Mesothelial cell of epicardium (in vitro differentiated cells): ENCODE measurements around the gene GPRC5B. TPM values are rescaled to one million over a fixed set of nuclear protein-coding genes. Genes with fewer than 3 reads are reported as not detected.

Source experiments
- DNase-seq, 2 experiments: peaks; one replicate each; pipeline ENCODE4 v3.0.0; 2021; ENCODE audit warnings: low spot score in 2 of 2; ENCODE audit not compliant: unreplicated experiment in 2 of 2
- H3K27ac Mint-ChIP-seq: 2 replicates; pipeline ENCODE4 v1.8.0; 2021; ENCODE audit warnings: mixed read lengths
- H3K27me3 Mint-ChIP-seq: 2 replicates; pipeline ENCODE4 v1.8.0; 2021; ENCODE audit warnings: low read depth, mixed read lengths
- H3K36me3 Mint-ChIP-seq: 2 replicates; pipeline ENCODE4 v1.8.0; 2021; ENCODE audit warnings: mixed read lengths
- H3K4me1 Mint-ChIP-seq: 2 replicates; pipeline ENCODE4 v1.8.0; 2021; ENCODE audit warnings: mixed read lengths
- H3K4me3 Mint-ChIP-seq: 2 replicates; pipeline ENCODE4 v1.8.0; 2021; ENCODE audit warnings: mild to moderate bottlenecking, moderate library complexity, mixed read lengths
- H3K9me3 Mint-ChIP-seq: 2 replicates; pipeline ENCODE4 v1.8.0; 2021; ENCODE audit warnings: mixed read lengths
- total RNA-seq: library from RNA; stranded (reverse); gene quantifications from 3 replicates; pipeline ENCODE4 v1.2.1, GENCODE V29; 2021
- TF ChIP-seq, protein P1 (sequence below): fragments of 200-600 bp; sonication (generic); IDR thresholded peaks from one replicate; pipeline ENCODE4 v1.5.0; 2021; ENCODE audit warnings: antibody characterized with exemption; ENCODE audit not compliant: unreplicated experiment

Gene GPRC5B
- total RNA-seq, 1 donor from 2014 or later, result 36.5 TPM

DNA sequence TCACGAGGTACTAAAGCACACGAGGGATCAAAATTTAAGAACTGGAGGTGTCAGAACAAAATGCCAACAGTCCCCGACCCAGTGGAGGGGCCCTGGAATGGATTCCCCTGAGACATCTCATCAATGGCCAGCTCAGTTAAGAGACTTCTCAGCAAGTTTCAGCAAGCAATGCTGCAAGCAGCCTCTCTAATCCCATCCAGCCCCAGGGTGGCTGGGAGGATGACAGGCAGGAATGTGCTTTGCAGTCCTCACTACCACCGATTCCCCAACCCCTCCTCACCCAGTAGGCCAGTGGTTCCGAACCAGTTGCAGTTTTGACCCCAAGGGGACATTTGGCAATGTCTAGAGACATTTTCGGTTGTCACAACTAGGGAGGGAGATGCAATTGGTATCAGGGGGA lies 8.7 kb downstream of the GPRC5B start:
- no peak for DNase-seq
- Mint-ChIP-seq H3K9me3 (no peaks in the 10 kb centered on the region), H3K4me3 (no peak overlapping the region), H3K27me3 (no peaks in the 10 kb centered on the region), H3K36me3 (peaks cover 21% of the 10 kb centered on the region), H3K4me1 (peaks cover 8% of the 10 kb centered on the region), H3K27ac (no peak overlapping the region)
- TF ChIP-seq, protein P1, sequence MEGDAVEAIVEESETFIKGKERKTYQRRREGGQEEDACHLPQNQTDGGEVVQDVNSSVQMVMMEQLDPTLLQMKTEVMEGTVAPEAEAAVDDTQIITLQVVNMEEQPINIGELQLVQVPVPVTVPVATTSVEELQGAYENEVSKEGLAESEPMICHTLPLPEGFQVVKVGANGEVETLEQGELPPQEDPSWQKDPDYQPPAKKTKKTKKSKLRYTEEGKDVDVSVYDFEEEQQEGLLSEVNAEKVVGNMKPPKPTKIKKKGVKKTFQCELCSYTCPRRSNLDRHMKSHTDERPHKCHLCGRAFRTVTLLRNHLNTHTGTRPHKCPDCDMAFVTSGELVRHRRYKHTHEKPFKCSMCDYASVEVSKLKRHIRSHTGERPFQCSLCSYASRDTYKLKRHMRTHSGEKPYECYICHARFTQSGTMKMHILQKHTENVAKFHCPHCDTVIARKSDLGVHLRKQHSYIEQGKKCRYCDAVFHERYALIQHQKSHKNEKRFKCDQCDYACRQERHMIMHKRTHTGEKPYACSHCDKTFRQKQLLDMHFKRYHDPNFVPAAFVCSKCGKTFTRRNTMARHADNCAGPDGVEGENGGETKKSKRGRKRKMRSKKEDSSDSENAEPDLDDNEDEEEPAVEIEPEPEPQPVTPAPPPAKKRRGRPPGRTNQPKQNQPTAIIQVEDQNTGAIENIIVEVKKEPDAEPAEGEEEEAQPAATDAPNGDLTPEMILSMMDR, result no peak

DNA sequence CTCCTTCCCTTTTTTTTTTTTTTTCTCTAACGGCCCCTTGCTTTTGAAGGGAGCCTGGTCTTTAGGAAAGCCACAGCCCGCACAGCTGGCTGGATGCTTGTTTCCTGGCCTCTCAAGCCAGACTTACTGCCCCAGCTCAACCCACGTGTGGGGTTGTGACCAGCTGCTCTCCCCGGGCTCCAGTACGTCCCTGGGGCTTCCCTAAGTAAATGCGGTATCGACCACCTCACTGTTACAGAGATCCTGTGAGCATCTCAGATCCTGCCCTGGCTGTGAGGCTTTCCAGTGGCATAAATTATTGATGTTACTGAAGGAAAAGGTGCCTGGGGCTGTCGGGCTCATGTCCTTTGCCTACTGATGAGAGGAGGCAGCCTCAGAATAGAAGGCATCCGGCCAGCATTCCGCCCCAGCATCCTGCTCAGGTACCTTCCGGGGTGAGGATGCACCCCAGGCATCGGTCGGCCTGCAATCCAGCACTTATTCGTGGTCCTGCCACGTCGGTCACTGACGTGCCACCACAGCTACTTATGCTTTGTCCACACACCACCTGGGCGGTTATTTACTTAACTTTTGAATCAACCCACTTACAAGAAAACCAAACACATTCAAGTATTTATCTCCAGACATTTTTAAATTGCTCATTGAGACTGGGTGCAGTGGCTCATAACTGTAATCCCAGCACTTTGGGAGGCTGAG lies 9.6 kb downstream of the GPRC5B start:
- Mint-ChIP-seq H3K27me3 (no peaks in the 10 kb centered on the region), H3K27ac (no peak overlapping the region), H3K9me3 (no peaks in the 10 kb centered on the region), H3K4me3 (no peak overlapping the region), H3K4me1 (peaks cover 8% of the 10 kb centered on the region), H3K36me3 (peaks cover 27% of the 10 kb centered on the region)
- DNase-seq, result no peak
- TF ChIP-seq, protein P1, result no peak

DNA sequence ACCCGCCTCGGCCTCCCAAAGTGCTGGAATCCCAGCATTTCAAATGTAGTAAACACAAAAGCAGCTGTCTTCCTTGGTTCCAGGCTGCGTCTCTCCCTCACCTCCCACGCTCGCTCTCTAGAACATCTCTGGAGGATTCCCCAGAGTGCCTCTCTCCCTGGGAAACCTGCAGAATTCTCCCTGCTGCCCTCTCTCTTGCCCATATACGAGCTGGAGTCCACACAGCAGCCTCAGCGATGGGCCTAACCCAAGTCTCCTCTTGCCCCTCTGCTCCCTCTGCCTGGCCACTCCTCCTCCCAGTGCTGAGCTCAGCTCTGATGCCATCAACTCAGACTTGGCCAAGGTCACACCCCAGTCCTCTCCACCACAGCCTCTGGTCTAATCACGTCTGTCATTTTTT lies 10.6 kb downstream of the GPRC5B start:
- Mint-ChIP-seq H3K36me3 (peaks cover 27% of the 10 kb centered on the region), H3K27ac (no peak overlapping the region), H3K4me1 (peaks cover 1% of the 10 kb centered on the region), H3K4me3 (no peak overlapping the region), H3K9me3 (no peaks in the 10 kb centered on the region), H3K27me3 (no peaks in the 10 kb centered on the region)
- no peak for DNase-seq
- TF ChIP-seq, protein P1, result no peak

DNA sequence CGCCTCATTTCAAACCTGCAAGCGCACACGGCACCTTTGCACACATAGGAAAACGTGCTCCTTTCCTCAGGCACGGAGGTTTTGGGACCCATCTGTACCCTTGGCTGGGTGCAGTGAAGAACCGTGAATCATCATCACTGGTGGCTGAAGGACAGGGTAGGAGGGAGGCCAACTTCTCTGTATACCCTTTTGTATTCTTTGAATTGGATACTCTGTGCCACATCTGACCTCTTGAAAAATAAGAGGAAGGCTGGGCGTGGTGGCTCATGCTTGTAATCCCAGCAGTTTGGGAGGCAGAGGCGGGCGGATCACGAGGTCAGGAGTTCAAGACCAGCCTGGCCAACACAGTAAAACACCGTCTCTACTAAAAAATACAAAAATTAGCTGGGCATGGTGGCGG lies 11.7 kb downstream of the GPRC5B start:
- Mint-ChIP-seq H3K4me3 (no peak overlapping the region), H3K27ac (no peak overlapping the region), H3K9me3 (no peaks in the 10 kb centered on the region)

DNA sequence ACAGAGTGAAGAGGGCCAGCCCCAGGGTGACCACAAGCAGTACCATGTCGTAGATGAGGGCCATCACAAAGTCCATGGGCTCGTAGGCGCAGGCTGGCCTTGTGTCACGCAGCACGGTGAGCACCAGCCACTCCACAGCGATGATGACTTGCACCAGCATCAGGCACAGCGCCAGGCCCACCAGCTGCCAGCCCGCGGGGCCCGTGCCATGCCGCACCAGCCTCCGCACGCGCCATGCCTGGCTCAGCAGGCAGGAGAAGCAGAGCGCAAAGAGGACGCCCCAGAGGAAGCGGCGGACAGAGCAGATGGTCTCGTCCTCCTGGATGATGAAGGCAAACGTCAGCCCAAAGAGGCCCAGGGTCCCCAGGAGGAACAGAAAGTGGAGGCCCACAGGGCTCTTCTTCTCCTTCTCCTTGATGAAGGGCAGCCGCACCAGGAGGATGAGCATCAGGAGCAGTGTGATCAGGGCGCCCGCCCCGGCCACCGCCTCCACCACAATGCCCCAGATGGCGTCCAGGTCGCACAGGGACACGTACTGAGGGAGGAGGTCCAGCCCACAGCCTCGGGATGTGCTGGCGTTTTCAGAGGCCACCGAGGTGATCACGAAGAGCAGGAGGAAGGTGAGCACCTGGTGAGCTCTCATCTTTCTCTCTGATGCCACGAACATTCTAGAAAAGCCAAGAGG lies 12.3 kb downstream of the GPRC5B start:
- no peak overlapping the region for H3K4me3 Mint-ChIP-seq
- DNase-seq, result no peak
- H3K27ac Mint-ChIP-seq, result no peak overlapping the region
- no peaks in the 10 kb centered on the region for H3K9me3 Mint-ChIP-seq
- H3K4me1 Mint-ChIP-seq, result no peaks in the 10 kb centered on the region
- H3K36me3 Mint-ChIP-seq, result peaks cover 30% of the 10 kb centered on the region
- TF ChIP-seq, protein P1, result no peak
- no peaks in the 10 kb centered on the region for H3K27me3 Mint-ChIP-seq

More for the DNA sequence above, 11.7 kb downstream of the GPRC5B start:
- Mint-ChIP-seq H3K27me3 (no peaks in the 10 kb centered on the region), H3K4me1 (no peaks in the 10 kb centered on the region), H3K36me3 (peaks cover 30% of the 10 kb centered on the region)
- TF ChIP-seq, protein P1, result no peak
- DNase-seq, result no peak
